Measurements from ENCODE around the gene TBX6. TPM values are rescaled to one million over a fixed set of nuclear protein-coding genes. Genes with fewer than 3 reads are reported as not detected.

Gene TBX6
- polyA plus RNA-seq, 3 donors = 1.5 to 1.9 (median 1.7) TPM

- DNase-seq = no peak
These were observed 22.7 kb upstream of the TBX6 start for GRCh38 chr16:30114411-30114810.

- DNase-seq = no peak
These were observed 22.1 kb upstream of the TBX6 start for GRCh38 chr16:30113711-30114333.

GRCh38 chr16:30113031-30113710 is 21.4 kb upstream of the TBX6 start, which contains the start of gene GDPD3:
GDPD3 (minus strand) TSS chr16:30113537; CDS start chr16:30113478, 59 bp downstream.
- DNase-seq = no peak

GRCh38 chr16:30112197-30113030 is 20.7 kb upstream of the TBX6 start:
- no peak for DNase-seq

- no peak for DNase-seq
These were observed 18.9 kb upstream of the TBX6 start for GRCh38 chr16:30110661-30111060.

- no peak for DNase-seq
These were observed 16.5 kb upstream of the TBX6 start for GRCh38 chr16:30108059-30108850.

- DNase-seq = no peak
These were observed 12.8 kb upstream of the TBX6 start for GRCh38 chr16:30104492-30104891.

- no peak for DNase-seq
These were observed 12.4 kb upstream of the TBX6 start for GRCh38 chr16:30104090-30104489.

GRCh38 chr16:30096862-30097563 is 5.3 kb upstream of the TBX6 start:
- no peak for DNase-seq

- DNase-seq = peak; percentile 92
These were observed 4.6 kb upstream of the TBX6 start, which contains the start of gene YPEL3 for GRCh38 chr16:30096105-30096861. YPEL3 (minus strand) TSS chr16:30096213; CDS start chr16:30095482, 731 bp downstream.

- peak; percentile 22 for DNase-seq
These were observed 3.7 kb upstream of the TBX6 start for GRCh38 chr16:30095166-30096078.

- DNase-seq = no peak
These were observed 2.9 kb upstream of the TBX6 start for GRCh38 chr16:30094541-30095165.

GRCh38 chr16:30092373-30093010 is 768 bp upstream of the TBX6 start:
- DNase-seq = peak; percentile 79

- no peak for DNase-seq
These were observed 953 bp downstream of the TBX6 start for GRCh38 chr16:30090610-30091331.

- DNase-seq = no peak
These were observed 2.7 kb downstream of the TBX6 start for GRCh38 chr16:30088832-30089624.

GRCh38 chr16:30088237-30088831 is 3.4 kb downstream of the TBX6 start:
- no peak for DNase-seq

Data from renal pelvis (tissue), 4 donors.